Measurements from ENCODE around the gene ABCC9.

- TF ChIP-seq CTCF (IDR thresholded peaks at IDR 0.05) (no peak), POLR2A (IDR thresholded peaks at IDR 0.05) (no peak)
These were observed 81.1 kb downstream of the ABCC9 start for GRCh38 chr12:21860128-21860527.
